ENCODE measurements around the gene CENPC.
"Not testable (repeated sequence)": the region's sequence is repeated elsewhere in the genome, so short reads cannot be mapped to it uniquely, and the experiment has no call there.

The CENPC gene

DNA sequence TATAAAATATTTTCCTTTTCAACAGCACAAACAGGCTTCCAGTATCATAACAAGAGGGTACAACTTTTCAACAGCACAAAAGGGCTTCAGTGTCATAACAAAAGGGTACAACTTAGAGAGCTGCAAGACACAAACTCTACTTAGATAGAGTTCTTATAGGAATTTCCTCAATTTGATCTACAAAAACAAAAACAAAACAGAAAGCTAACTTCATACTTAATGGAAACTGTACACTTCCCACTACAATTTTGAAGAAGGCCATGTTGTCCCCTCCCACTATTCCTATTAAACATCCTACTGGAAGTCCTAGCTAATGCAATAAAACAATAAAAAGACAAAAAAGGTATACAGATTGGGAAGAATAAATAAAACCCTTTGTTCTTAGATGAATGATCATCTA, 96.7 kb downstream of the CENPC start:
- no peaks in the 10 kb centered on the region for H3K9me3 ChIP-seq (ENCODE audit: severe bottlenecking)
- TF ChIP-seq, protein P1, sequence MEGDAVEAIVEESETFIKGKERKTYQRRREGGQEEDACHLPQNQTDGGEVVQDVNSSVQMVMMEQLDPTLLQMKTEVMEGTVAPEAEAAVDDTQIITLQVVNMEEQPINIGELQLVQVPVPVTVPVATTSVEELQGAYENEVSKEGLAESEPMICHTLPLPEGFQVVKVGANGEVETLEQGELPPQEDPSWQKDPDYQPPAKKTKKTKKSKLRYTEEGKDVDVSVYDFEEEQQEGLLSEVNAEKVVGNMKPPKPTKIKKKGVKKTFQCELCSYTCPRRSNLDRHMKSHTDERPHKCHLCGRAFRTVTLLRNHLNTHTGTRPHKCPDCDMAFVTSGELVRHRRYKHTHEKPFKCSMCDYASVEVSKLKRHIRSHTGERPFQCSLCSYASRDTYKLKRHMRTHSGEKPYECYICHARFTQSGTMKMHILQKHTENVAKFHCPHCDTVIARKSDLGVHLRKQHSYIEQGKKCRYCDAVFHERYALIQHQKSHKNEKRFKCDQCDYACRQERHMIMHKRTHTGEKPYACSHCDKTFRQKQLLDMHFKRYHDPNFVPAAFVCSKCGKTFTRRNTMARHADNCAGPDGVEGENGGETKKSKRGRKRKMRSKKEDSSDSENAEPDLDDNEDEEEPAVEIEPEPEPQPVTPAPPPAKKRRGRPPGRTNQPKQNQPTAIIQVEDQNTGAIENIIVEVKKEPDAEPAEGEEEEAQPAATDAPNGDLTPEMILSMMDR (IDR thresholded peaks at IDR 0.05; ENCODE audit: poor library complexity, severe bottlenecking) = no peak
- no peaks in the 10 kb centered on the region for H3K27me3 ChIP-seq (ENCODE audit: insufficient read depth, poor library complexity, severe bottlenecking)
- no peak for ATAC-seq (ENCODE audit: low read depth)
- H3K36me3 ChIP-seq (ENCODE audit: low read depth) = no peaks in the 10 kb centered on the region
- no peak for DNase-seq (ENCODE audit: low spot score)
- no peak overlapping the region for H3K4me3 ChIP-seq (ENCODE audit: severe bottlenecking)
- peaks cover 6% of the 10 kb centered on the region for H3K4me1 ChIP-seq (ENCODE audit: insufficient read depth, poor library complexity, severe bottlenecking)
- H3K27ac ChIP-seq (ENCODE audit: poor library complexity, severe bottlenecking) = no peak overlapping the region

DNA sequence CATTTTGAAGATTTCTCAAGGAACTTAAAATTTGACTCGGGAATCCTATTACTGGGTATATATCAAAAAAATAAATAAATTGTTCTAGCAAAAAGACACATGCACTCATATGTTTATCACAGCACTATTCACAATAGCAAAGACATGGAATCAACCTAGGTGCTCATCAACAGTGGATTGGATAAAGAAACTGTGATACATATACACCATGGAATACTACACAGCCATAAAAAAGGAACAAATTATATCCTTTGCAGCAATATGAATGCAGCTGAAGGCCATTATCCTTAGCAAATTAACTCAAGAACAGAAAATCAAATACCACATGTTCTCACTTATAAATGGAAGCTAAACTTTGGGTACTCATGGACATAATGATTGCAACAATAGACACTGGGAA, 97.4 kb downstream of the CENPC start:
- DNase-seq (ENCODE audit: low spot score) (no peak), ATAC-seq (ENCODE audit: low read depth) (no peak)
- H3K27ac ChIP-seq (ENCODE audit: poor library complexity, severe bottlenecking) = no peak overlapping the region
- TF ChIP-seq, protein P1 (IDR thresholded peaks at IDR 0.05; ENCODE audit: poor library complexity, severe bottlenecking) = no peak
- H3K36me3 ChIP-seq (ENCODE audit: low read depth) = no peaks in the 10 kb centered on the region
- H3K27me3 ChIP-seq (ENCODE audit: insufficient read depth, poor library complexity, severe bottlenecking) = no peaks in the 10 kb centered on the region
- H3K4me1 ChIP-seq (ENCODE audit: insufficient read depth, poor library complexity, severe bottlenecking) = peaks cover 6% of the 10 kb centered on the region
- H3K4me3 ChIP-seq (ENCODE audit: severe bottlenecking) = no peak overlapping the region
- no peaks in the 10 kb centered on the region for H3K9me3 ChIP-seq (ENCODE audit: severe bottlenecking)

DNA sequence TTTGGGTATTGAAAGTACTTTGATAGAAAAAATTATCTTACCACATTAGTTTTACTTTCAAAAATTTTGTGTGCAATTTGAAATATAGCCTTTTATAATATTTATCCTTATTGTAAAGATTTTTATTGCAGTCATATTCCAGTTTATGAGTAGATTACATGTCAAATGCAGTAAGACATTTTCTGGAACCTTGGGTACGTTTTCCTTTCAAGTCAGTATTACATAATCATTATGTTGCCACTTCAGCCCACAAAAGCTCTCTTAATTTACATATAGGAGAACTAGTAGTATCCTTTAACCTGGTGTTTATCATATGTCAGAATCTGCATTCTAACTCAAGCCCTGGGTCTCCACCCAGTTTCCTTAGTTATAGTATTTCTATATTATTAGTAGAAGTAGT, 98.5 kb downstream of the CENPC start:
- no peaks in the 10 kb centered on the region for H3K36me3 ChIP-seq (ENCODE audit: low read depth)
- peaks cover 6% of the 10 kb centered on the region for H3K4me1 ChIP-seq (ENCODE audit: insufficient read depth, poor library complexity, severe bottlenecking)
- ATAC-seq (ENCODE audit: low read depth) (no peak), DNase-seq (ENCODE audit: low spot score) (no peak)
- TF ChIP-seq, protein P1 (IDR thresholded peaks at IDR 0.05; ENCODE audit: poor library complexity, severe bottlenecking) = no peak
- H3K27me3 ChIP-seq (ENCODE audit: insufficient read depth, poor library complexity, severe bottlenecking) = no peaks in the 10 kb centered on the region
- H3K4me3 ChIP-seq (ENCODE audit: severe bottlenecking) = no peak overlapping the region
- no peak overlapping the region for H3K27ac ChIP-seq (ENCODE audit: poor library complexity, severe bottlenecking)
- H3K9me3 ChIP-seq (ENCODE audit: severe bottlenecking) = no peaks in the 10 kb centered on the region

DNA sequence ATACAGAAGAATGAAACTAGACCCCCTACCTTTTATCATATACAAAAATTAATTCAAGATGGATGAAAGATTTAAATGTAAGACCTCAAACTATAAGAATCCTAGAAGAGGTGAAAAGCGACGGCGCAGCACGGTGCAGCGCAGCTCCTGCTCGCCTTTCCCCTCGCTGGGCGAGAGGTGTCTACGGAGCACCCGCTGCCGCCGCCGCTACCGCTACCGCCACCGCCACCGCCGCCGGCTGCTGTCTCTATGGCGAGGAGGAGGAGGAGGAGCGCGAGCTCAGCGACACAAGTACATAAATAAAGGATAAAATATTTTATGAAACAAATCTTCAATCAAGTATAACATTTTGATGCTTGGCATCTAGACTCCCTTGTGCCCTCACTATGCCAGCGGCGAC, 99.4 kb downstream of the CENPC start:
- not testable (repeated sequence) for ATAC-seq (ENCODE audit: low read depth); DNase-seq (ENCODE audit: low spot score); H3K9me3 ChIP-seq (ENCODE audit: severe bottlenecking)

DNA sequence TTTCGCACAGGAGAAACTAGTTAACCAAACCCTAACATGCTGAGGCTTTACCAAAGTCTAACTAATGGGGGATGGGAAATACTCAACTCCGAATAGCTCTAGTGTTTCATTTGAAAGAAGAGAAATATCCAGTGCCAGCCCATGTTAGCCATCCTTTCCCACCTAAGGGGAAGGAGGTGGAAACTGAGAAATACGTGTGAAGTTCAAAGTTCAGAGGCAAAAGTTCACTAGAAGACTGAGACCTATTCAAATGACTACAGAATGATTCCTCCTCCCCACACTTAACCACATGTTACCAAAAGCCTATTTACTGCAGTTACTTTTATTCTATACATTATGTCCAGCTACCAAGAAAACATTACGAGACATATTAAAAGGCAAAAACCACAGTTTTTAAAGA, 106.3 kb downstream of the CENPC start:
- H3K27me3 ChIP-seq (ENCODE audit: insufficient read depth, poor library complexity, severe bottlenecking) = no peaks in the 10 kb centered on the region
- DNase-seq (ENCODE audit: low spot score) (no peak), ATAC-seq (ENCODE audit: low read depth) (no peak)
- H3K9me3 ChIP-seq (ENCODE audit: severe bottlenecking) = no peaks in the 10 kb centered on the region
- no peaks in the 10 kb centered on the region for H3K36me3 ChIP-seq (ENCODE audit: low read depth)
- no peaks in the 10 kb centered on the region for H3K4me1 ChIP-seq (ENCODE audit: insufficient read depth, poor library complexity, severe bottlenecking)
- no peak overlapping the region for H3K27ac ChIP-seq (ENCODE audit: poor library complexity, severe bottlenecking)
- H3K4me3 ChIP-seq (ENCODE audit: severe bottlenecking) = no peak overlapping the region
- TF ChIP-seq, protein P1 (IDR thresholded peaks at IDR 0.05; ENCODE audit: poor library complexity, severe bottlenecking) = no peak

More for the DNA sequence above, 99.4 kb downstream of the CENPC start:
- not testable (repeated sequence) for H3K36me3 ChIP-seq (ENCODE audit: low read depth); H3K27me3 ChIP-seq (ENCODE audit: insufficient read depth, poor library complexity, severe bottlenecking); H3K4me3 ChIP-seq (ENCODE audit: severe bottlenecking); H3K4me1 ChIP-seq (ENCODE audit: insufficient read depth, poor library complexity, severe bottlenecking); H3K27ac ChIP-seq (ENCODE audit: poor library complexity, severe bottlenecking)
